Activated T-helper 17 cell treated with anti-CD3 and anti-CD28 coated beads, Interleukin-2, amount 50 U/mL, for 72 hours (primary cell): Measurements from ENCODE around the gene DGCR8. TPM values are rescaled to one million over a fixed set of nuclear protein-coding genes. Genes with fewer than 3 reads are reported as not detected.
A peak's percentile ranks its signal among the peaks of the same experiment; 100 is the strongest.
"Not testable (repeated sequence)": the region's sequence is repeated elsewhere in the genome, so short reads cannot be mapped to it uniquely, and the experiment has no call there.

ENCODE experiments used
- ATAC-seq: fragments of 150-1000 bp; cut with Tn5 transposase; replicated peaks from 2 replicates; pipeline ENCODE4 v1.10.0; 2021; ENCODE audit warnings: mild to moderate bottlenecking, moderate library complexity
- H3K27ac Mint-ChIP-seq: one replicate; pipeline ENCODE4 v1.8.0; 2022; ENCODE audit warnings: mixed read lengths
- H3K27me3 Mint-ChIP-seq: one replicate; pipeline ENCODE4 v1.8.0; 2022; ENCODE audit warnings: mixed read lengths
- H3K36me3 Mint-ChIP-seq: one replicate; pipeline ENCODE4 v1.8.0; 2022; ENCODE audit warnings: low read depth, mild to moderate bottlenecking, mixed read lengths
- H3K4me1 Mint-ChIP-seq: one replicate; pipeline ENCODE4 v1.8.0; 2022; ENCODE audit warnings: mixed read lengths
- H3K4me3 Mint-ChIP-seq: one replicate; pipeline ENCODE4 v1.8.0; 2022; ENCODE audit warnings: mild to moderate bottlenecking, mixed read lengths
- H3K9me3 Mint-ChIP-seq: one replicate; pipeline ENCODE4 v1.8.0; 2022; ENCODE audit warnings: mixed read lengths
- total RNA-seq, 2 donors: library from RNA; stranded (reverse); gene quantifications; one replicate each; pipeline ENCODE4 v1.2.3, GENCODE V29; 2022

Gene DGCR8
- total RNA-seq, 2 donors from 2014 or later = 42.8 to 43.2 TPM

DNA sequence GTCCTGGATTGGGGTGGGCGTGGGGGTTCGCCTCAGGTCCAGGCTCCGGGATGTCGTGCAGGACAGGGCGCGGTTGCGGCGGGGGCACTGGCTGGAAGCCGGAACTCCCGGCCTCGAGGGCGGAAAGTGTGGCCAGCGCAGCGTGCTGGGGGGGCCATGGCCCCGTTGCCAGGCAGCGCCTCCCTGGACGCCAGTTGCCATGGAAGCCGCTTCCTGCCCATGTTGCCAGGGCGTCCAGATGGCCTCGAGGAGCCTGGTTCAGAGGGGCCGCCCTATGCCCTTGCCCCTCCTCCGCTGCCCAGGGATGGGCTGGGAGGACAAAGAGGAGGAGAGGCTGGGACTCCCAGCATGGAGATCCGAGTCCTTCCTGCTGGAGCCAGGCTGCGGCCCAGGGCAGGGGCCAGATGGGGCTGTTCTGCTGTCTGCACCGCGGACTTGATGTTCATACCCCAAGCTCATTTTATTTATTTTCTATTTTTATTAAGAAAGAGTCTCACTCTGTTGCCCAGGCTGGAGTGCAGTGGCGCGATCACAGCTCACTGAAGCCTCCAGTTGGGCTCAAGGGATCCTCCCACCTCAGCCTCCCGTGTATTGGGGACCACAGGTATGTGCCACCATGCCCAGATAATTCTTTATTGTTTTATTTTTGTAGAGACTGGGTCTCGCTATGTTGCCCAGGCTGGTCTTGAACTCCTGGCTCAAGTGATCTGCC lies 75.4 kb downstream of the DGCR8 start:
- no peak overlapping the region for H3K27ac Mint-ChIP-seq

DNA sequence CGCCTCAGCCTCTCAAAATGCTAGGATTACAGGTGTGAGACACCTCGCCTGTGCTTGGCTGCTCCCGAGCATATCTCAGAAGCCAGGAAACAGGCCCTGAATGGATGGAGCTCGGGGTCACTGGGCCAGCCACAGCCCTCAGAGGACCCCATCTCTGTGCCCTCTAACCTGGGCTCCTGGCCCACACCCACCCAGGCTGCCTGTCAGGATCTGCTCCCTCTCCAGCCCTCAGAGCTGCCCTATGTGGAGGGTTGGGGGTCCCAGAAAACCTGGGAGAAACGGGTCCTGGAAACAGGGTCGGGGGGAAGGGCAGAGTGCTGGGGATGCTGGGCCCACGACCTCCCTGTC lies 76.0 kb downstream of the DGCR8 start:
- H3K27me3 Mint-ChIP-seq = no peaks in the 10 kb centered on the region
- H3K4me3 Mint-ChIP-seq = no peak overlapping the region
- no peaks in the 10 kb centered on the region for H3K36me3 Mint-ChIP-seq
- H3K4me1 Mint-ChIP-seq = no peaks in the 10 kb centered on the region
- H3K27ac Mint-ChIP-seq = no peak overlapping the region
- no peak for ATAC-seq
- H3K9me3 Mint-ChIP-seq = no peaks in the 10 kb centered on the region

More for the DNA sequence above, 75.4 kb downstream of the DGCR8 start:
- Mint-ChIP-seq H3K4me1 (no peaks in the 10 kb centered on the region), H3K9me3 (no peaks in the 10 kb centered on the region), H3K27me3 (no peaks in the 10 kb centered on the region), H3K4me3 (no peak overlapping the region), H3K36me3 (no peaks in the 10 kb centered on the region)
- peak; percentile 23 for ATAC-seq

DNA sequence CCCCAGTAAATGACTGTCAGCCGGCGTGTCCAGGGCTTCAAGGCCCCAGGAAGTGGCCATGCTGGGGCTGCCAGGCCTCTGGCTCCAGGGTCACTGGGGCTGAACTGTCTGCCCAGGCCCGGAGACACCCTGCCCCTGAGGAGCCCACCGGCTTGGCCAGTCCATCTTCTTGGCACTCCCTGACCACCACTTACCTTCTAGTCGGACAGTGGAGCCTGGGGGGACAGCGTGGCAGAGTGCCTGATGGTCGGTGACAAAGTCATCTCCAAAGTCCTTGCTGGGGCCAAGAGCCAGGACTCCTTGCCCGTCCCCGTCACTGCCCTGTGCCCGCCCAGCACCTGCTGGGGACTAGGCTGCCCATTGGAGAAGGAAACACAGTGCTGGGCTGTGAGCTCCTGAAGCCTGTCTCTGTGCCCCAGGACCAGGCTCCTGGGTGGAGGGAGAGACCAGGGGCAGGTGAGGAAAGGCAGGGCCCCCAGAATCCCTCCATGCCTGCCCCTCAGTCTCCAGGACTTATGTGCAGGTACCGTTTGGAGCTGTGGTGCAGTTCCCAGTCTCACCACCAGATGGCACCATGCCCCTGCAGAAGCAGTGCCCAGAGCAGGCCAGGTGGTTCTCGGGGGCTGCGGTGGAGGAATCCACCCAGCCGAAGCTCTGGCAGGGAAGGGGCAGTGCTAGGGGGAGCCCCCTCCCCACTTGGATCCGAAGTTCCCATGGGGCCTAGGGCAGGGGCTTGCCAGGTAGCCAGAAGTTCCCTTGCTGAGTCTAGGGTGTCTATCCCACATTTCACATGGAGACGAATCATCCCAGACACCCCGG lies 76.8 kb downstream of the DGCR8 start:
- ATAC-seq = peak; percentile 77
- Mint-ChIP-seq H3K27me3 (no peaks in the 10 kb centered on the region), H3K9me3 (no peaks in the 10 kb centered on the region), H3K36me3 (no peaks in the 10 kb centered on the region), H3K27ac (no peak overlapping the region), H3K4me3 (no peak overlapping the region), H3K4me1 (no peaks in the 10 kb centered on the region)

DNA sequence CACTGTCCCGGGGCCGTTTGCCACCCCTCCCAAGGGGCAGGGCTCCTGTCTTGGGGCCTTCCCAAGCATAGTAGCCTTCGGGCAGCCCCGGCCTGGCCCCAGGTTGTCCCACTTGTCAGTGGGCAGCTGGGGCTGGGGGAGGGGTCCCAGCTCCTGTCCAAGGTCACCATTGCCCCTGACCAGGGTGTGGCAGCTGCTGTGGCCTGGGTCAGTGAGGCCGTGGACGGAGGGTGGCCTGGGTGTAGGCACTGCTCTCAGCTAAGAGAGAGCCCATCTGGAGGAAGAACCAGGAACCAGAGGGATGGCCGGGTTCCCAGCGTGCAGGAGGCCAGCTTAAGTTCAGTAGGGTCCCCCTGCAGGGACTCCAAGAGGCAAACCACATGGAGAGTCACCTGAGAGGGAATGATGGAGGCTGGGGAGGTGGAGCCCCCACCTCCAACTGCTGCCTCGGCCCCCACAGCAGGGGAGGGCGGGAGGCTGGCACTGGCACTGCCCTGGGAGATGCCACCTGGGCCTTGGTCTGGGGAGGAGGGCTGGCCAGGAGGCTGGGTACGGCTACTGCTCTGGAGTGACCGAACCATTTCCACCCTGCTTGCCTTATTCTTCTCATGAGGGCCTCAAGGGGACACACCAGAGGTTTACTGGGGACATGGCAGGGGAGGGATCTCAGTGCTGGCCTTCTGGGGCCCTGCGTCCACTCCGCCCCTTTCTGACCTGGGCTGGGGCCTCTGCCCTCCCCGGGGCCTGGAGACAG lies 77.6 kb downstream of the DGCR8 start:
- H3K4me1 Mint-ChIP-seq = no peaks in the 10 kb centered on the region
- no peaks in the 10 kb centered on the region for H3K36me3 Mint-ChIP-seq
- no peaks in the 10 kb centered on the region for H3K9me3 Mint-ChIP-seq
- H3K27me3 Mint-ChIP-seq = no peaks in the 10 kb centered on the region
- H3K27ac Mint-ChIP-seq = no peak overlapping the region
- ATAC-seq = no peak
- no peak overlapping the region for H3K4me3 Mint-ChIP-seq

DNA sequence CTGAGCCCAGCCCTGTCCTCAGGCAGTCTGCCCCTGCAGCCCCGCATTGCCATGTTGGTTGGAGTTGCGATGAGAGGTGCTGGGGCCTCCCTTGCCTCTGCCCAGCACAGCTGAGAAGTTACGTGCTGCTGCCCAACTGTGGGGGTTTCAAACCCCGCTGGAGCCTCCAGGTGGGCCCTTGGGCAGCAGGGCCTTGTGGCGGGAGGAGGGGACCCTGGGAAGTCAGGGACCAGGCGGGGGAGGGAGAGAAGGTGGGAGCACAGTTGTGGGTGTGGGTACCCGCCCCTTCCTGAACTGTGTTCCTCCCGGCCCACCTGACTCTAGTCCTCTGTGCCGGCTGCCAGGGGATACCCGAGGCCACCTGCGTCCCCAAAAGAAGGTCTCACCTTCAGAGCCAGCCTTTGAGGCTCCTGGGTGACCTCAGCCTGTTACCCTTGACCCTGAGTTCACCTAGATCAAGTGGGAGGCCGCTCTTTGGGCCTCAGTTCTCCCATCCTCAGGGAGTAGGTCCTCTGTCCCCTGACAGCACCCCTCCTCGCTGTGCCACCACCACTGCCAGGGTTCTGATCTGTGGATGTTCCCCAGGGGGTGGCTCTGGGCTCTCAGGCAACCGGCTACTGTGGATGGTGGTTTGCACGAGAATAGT lies 78.5 kb downstream of the DGCR8 start:
- H3K9me3 Mint-ChIP-seq = no peaks in the 10 kb centered on the region
- H3K36me3 Mint-ChIP-seq = no peaks in the 10 kb centered on the region
- no peak overlapping the region for H3K4me3 Mint-ChIP-seq
- no peak overlapping the region for H3K27ac Mint-ChIP-seq
- no peak for ATAC-seq
- no peaks in the 10 kb centered on the region for H3K27me3 Mint-ChIP-seq
- no peaks in the 10 kb centered on the region for H3K4me1 Mint-ChIP-seq

DNA sequence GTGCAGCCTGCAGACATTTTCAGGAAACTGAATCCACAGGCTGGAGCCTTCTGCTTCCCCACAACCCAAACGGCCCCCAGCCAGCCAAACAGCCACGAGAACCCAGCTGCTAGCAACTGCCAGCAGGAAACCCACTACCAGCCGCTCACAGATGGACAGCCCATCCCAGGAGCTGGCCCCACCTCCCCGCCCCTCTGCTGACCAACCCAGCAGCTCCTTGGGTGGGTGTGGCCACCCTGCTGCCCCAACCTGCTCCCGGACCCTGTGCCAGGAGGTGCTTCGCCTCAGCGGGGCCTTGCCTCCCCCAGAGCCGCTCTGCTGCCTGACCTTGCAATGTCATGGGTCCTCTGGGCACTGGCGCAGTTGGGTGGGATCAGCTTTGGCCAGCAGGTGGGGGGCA lies 79.0 kb downstream of the DGCR8 start:
- no peaks in the 10 kb centered on the region for H3K9me3 Mint-ChIP-seq
- H3K36me3 Mint-ChIP-seq = no peaks in the 10 kb centered on the region
- no peaks in the 10 kb centered on the region for H3K27me3 Mint-ChIP-seq
- no peak overlapping the region for H3K4me3 Mint-ChIP-seq
- no peak overlapping the region for H3K27ac Mint-ChIP-seq
- no peaks in the 10 kb centered on the region for H3K4me1 Mint-ChIP-seq
- no peak for ATAC-seq

DNA sequence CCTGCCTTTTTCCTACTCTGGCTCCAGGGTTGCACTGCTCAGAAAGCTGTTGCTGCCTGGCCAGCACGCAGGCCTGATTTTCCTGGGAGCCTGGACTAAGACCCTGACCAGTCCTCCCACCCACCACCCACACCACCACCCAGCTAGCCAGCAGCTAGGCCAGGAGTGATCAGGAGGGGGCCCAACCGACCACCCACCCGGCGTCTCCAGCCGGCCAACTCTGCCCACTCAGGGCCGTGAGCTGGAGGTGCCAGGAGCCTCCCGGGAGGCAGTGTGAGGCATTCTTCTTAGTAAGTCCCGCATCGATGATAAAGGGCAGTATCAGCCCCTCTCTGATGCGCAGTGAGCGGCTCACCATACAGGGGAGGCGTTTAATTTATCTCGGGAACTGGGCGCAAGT lies 79.5 kb downstream of the DGCR8 start:
- not testable (repeated sequence) for H3K27ac Mint-ChIP-seq, H3K27me3 Mint-ChIP-seq, H3K4me3 Mint-ChIP-seq, ATAC-seq, H3K9me3 Mint-ChIP-seq, H3K36me3 Mint-ChIP-seq, H3K4me1 Mint-ChIP-seq

DNA sequence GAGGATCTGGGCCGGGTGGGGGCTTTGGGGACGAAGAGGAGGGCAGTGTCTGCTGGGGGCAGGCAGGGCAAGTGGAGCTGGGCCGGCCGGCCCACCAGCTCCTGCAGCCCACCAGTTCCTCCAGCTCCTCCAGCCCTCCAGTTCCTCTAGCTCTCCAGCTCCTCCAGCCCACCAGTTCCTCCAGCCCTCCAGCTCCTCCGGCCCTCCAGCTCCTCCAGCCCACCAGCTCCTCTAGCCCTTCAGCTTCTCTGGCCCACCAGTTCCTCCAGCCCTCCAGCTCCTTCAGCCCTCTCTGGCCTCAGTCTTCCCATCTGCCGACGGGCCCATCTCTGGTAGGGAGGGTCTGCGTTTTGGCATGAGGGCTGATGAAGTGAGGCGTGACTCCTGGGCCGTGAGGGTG lies 80.0 kb downstream of the DGCR8 start:
- H3K27ac Mint-ChIP-seq = no peak overlapping the region
- H3K4me3 Mint-ChIP-seq = no peak overlapping the region
- no peaks in the 10 kb centered on the region for H3K4me1 Mint-ChIP-seq
- no peaks in the 10 kb centered on the region for H3K9me3 Mint-ChIP-seq
- no peaks in the 10 kb centered on the region for H3K27me3 Mint-ChIP-seq
- H3K36me3 Mint-ChIP-seq = no peaks in the 10 kb centered on the region
- ATAC-seq = no peak

Other genes starting within 250 kb of the DGCR8 start
- 10 to 100 TPM; 10.8 to 14.4 TPM for gene GNB1L, start 225.4 kb upstream of the DGCR8 start, total RNA-seq
- gene RTL10, start 225.4 kb upstream of the DGCR8 start, total RNA-seq = 10 to 100 TPM; 13.0 to 16.4 TPM
- gene COMT, start 138.5 kb upstream of the DGCR8 start, total RNA-seq = 100 to 1,000 TPM in 1 of 2 donors, 10 to 100 TPM in 1; 53.4 to 133 TPM
- gene TXNRD2, start 138.4 kb upstream of the DGCR8 start, total RNA-seq = 10 to 100 TPM; 14.1 to 21.4 TPM
- gene ARVCF, start 63.4 kb upstream of the DGCR8 start, total RNA-seq = 1 to 10 TPM; 1.0 to 1.2 TPM
- 10 to 100 TPM; 19.3 to 28.2 TPM for gene TANGO2, start 59.1 kb upstream of the DGCR8 start, total RNA-seq
- 100 to 1,000 TPM; 187 to 421 TPM for gene RANBP1, start 35.9 kb downstream of the DGCR8 start, total RNA-seq
- gene TRMT2A, start 37.0 kb downstream of the DGCR8 start, total RNA-seq = 100 to 1,000 TPM in 1 of 2 donors, 10 to 100 TPM in 1; 71.7 to 110 TPM
- gene ZDHHC8, start 51.6 kb downstream of the DGCR8 start, total RNA-seq = 10 to 100 TPM; 23.4 to 59.7 TPM
- under 1 TPM; 0.32 to 0.77 TPM for gene CCDC188, start 70.8 kb downstream of the DGCR8 start, total RNA-seq
- gene RTN4R, start 188.1 kb downstream of the DGCR8 start, total RNA-seq = 1 to 10 TPM; 1.4 to 2.6 TPM
- gene DGCR6L, start 239.8 kb downstream of the DGCR8 start, total RNA-seq = 10 to 100 TPM; 20.5 to 29.2 TPM